MM.1S (cell line): Measurements from ENCODE around the gene VASH2.
"Not testable (repeated sequence)": the region's sequence is repeated elsewhere in the genome, so short reads cannot be mapped to it uniquely, and the experiment has no call there.

ENCODE experiments used
- CTCF ChIP-seq: fragments of 300-600 bp; sonication (generic); IDR thresholded peaks from 2 replicates; pipeline ENCODE4 v1.5.1; 2016; ENCODE audit warnings: antibody characterized with exemption, low read length, mixed read lengths
- EZH2 ChIP-seq: fragments of 300-600 bp; sonication (generic); optimal IDR thresholded peaks from 2 replicates; pipeline ENCODE3; 2017; ENCODE audit warnings: low read depth, mild to moderate bottlenecking, antibody characterized with exemption, low read length, mixed read lengths
- EZH2phosphoT487 ChIP-seq: fragments of 300-600 bp; sonication (generic); IDR thresholded peaks from 2 replicates; pipeline ENCODE4 v1.6.1; 2018; ENCODE audit warnings: antibody characterized with exemption, low read length

- TF ChIP-seq EZH2phosphoT487, CTCF, EZH2: not testable (repeated sequence)
These were observed 14.7 kb downstream of the VASH2 start for GRCh38 chr1:212964993-212965392.
